ENCODE measurements around the gene ASTN1. TPM values are rescaled to one million over a fixed set of nuclear protein-coding genes. Genes with fewer than 3 reads are reported as not detected.

The ASTN1 gene
- polyA plus RNA-seq, 1 of the 3 experiments (the other 2 are of a cell fraction) = 0.13 TPM

DNA sequence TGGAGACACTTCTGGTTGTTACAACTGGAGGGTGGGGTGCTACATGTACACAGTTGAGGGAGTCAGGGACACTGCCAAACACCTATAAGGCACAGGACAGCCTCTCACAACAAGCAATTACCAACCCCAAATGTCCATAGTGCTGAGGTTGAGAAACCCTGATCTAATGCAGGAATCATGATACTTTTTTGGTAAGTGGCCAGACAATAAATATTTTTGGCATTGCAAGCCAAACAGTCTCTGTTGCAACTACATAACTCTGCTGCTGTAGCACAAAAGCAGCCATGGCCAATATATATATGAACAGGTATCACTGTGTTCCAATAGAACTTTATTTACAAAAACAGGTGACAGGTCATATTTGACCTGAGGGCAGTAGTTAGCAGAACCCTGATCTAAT, 177.5 kb downstream of the ASTN1 start (continued):
- TF ChIP-seq, protein P1, sequence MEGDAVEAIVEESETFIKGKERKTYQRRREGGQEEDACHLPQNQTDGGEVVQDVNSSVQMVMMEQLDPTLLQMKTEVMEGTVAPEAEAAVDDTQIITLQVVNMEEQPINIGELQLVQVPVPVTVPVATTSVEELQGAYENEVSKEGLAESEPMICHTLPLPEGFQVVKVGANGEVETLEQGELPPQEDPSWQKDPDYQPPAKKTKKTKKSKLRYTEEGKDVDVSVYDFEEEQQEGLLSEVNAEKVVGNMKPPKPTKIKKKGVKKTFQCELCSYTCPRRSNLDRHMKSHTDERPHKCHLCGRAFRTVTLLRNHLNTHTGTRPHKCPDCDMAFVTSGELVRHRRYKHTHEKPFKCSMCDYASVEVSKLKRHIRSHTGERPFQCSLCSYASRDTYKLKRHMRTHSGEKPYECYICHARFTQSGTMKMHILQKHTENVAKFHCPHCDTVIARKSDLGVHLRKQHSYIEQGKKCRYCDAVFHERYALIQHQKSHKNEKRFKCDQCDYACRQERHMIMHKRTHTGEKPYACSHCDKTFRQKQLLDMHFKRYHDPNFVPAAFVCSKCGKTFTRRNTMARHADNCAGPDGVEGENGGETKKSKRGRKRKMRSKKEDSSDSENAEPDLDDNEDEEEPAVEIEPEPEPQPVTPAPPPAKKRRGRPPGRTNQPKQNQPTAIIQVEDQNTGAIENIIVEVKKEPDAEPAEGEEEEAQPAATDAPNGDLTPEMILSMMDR (IDR thresholded peaks at IDR 0.05) = no peak
- TF ChIP-seq, protein P2, sequence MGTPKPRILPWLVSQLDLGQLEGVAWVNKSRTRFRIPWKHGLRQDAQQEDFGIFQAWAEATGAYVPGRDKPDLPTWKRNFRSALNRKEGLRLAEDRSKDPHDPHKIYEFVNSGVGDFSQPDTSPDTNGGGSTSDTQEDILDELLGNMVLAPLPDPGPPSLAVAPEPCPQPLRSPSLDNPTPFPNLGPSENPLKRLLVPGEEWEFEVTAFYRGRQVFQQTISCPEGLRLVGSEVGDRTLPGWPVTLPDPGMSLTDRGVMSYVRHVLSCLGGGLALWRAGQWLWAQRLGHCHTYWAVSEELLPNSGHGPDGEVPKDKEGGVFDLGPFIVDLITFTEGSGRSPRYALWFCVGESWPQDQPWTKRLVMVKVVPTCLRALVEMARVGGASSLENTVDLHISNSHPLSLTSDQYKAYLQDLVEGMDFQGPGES (IDR thresholded peaks at IDR 0.05; ENCODE audit: low read depth, low read length) = no peak
- TF ChIP-seq TAF1 (IDR thresholded peaks at IDR 0.05; ENCODE audit: borderline replicate concordance, low read depth, low read length) (no peak), SMC3 (IDR thresholded peaks at IDR 0.05; ENCODE audit: low read depth, low read length) (no peak), GATA2 (CRISPR knock-in tag; IDR thresholded peaks at IDR 0.05) (no peak), TCF12 (IDR thresholded peaks at IDR 0.05) (no peak), EZH2phosphoT487 (IDR thresholded peaks at IDR 0.05; ENCODE audit: borderline replicate concordance, low read depth) (no peak), FOXM1 (IDR thresholded peaks at IDR 0.05; ENCODE audit: low read depth) (no peak), NRF1 (IDR thresholded peaks at IDR 0.05; ENCODE audit: low read depth, low read length) (no peak)
- TF ChIP-seq, protein P3, sequence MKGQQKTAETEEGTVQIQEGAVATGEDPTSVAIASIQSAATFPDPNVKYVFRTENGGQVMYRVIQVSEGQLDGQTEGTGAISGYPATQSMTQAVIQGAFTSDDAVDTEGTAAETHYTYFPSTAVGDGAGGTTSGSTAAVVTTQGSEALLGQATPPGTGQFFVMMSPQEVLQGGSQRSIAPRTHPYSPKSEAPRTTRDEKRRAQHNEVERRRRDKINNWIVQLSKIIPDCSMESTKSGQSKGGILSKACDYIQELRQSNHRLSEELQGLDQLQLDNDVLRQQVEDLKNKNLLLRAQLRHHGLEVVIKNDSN (IDR thresholded peaks at IDR 0.05; ENCODE audit: borderline replicate concordance, low read depth) = no peak
- TF ChIP-seq, protein P4, sequence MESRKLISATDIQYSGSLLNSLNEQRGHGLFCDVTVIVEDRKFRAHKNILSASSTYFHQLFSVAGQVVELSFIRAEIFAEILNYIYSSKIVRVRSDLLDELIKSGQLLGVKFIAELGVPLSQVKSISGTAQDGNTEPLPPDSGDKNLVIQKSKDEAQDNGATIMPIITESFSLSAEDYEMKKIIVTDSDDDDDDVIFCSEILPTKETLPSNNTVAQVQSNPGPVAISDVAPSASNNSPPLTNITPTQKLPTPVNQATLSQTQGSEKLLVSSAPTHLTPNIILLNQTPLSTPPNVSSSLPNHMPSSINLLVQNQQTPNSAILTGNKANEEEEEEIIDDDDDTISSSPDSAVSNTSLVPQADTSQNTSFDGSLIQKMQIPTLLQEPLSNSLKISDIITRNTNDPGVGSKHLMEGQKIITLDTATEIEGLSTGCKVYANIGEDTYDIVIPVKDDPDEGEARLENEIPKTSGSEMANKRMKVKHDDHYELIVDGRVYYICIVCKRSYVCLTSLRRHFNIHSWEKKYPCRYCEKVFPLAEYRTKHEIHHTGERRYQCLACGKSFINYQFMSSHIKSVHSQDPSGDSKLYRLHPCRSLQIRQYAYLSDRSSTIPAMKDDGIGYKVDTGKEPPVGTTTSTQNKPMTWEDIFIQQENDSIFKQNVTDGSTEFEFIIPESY (IDR thresholded peaks at IDR 0.05; ENCODE audit: borderline replicate concordance, low read depth) = no peak

DNA sequence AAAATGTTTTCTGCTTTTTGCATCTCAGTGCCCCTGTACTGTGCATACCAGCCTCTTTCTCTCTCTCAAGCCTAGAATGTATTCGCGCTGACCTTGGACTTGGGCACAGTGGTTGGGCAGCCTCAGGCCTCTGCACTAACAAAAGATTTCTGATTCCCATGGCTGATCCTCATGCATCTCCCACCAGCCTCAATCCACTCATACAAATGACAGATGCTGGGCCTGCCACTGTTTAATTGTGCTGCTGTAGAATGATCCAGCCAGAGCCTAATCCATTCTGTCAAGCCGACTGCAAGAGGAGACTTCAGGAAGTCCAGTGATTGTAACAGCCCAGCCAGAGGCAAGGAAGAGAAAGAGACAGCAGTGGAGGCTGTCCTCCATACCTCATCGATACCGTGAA, 180.8 kb downstream of the ASTN1 start:
- CTCF ChIA-PET = interaction anchor here (1.2 kb wide), 1 partner anchor 198 kb away, joined by 4 read pairs; no protein-coding TSS in a partner anchor
- TF ChIP-seq MEF2A (IDR thresholded peaks at IDR 0.05; ENCODE audit: borderline replicate concordance, low read depth) (no peak), SIN3A (IDR thresholded peaks at IDR 0.05; ENCODE audit: borderline replicate concordance, low read depth, low read length) (no peak), POLR2AphosphoS5 (IDR thresholded peaks at IDR 0.05; ENCODE audit: low read depth, low read length) (no peak), ELF1 (IDR thresholded peaks at IDR 0.05) (no peak), YY1 (IDR thresholded peaks at IDR 0.05; ENCODE audit: low read depth) (no peak), FOXM1 (IDR thresholded peaks at IDR 0.05; ENCODE audit: low read depth) (no peak), GATA2 (CRISPR knock-in tag; IDR thresholded peaks at IDR 0.05) (no peak), FOXJ3 (CRISPR knock-in tag; IDR thresholded peaks at IDR 0.05) (no peak), JUND (IDR thresholded peaks at IDR 0.05) (no peak), NRF1 (IDR thresholded peaks at IDR 0.05; ENCODE audit: low read depth, low read length) (no peak), CHD2 (IDR thresholded peaks at IDR 0.05; ENCODE audit: low read length, partially characterized antibody) (no peak), SMC3 (IDR thresholded peaks at IDR 0.05; ENCODE audit: low read depth, low read length) (no peak), EZH2phosphoT487 (IDR thresholded peaks at IDR 0.05; ENCODE audit: borderline replicate concordance, low read depth) (no peak)
- TF ChIP-seq, protein P3 (IDR thresholded peaks at IDR 0.05; ENCODE audit: borderline replicate concordance, low read depth) = no peak
- TF ChIP-seq, protein P4 (IDR thresholded peaks at IDR 0.05; ENCODE audit: borderline replicate concordance, low read depth) = no peak
- TF ChIP-seq, protein P1 (IDR thresholded peaks at IDR 0.05) = no peak

More for the DNA sequence above, 180.8 kb downstream of the ASTN1 start:
- Histone ChIP-seq H3K9me2 (no peaks in the 10 kb centered on the region), H3K4me2 (no peak overlapping the region), H3K36me3 (replicated peaks in 1 of 2; ENCODE audit: control insufficient read depth in 1 of 2, insufficient read depth in 2 of 2, low read length in 1 of 2) (no peaks in the 10 kb centered on the region), H3K4me1 (ENCODE audit: control insufficient read depth in 1 of 2, insufficient read depth in 2 of 2, low read depth in 1 of 2, low read length in 1 of 2) (no peaks in the 10 kb centered on the region; a peak in 2 of 4 replicates), H3K27ac (ENCODE audit: low read depth in 2 of 2, low read length in 1 of 2) (0 out of 4 replicates have a peak overlapping the region, but pooled peaks of 1 of the 2 experiments have one; percentile 45), H3K79me2 (ENCODE audit: insufficient read depth) (no peaks in the 10 kb centered on the region), H3K4me3 (ENCODE audit: low read depth in 2 of 2, low read length in 1 of 2) (no peak overlapping the region), H3F3A (replicated peaks; ENCODE audit: insufficient read depth) (no peaks in the 10 kb centered on the region), H2AFZ (ENCODE audit: low read depth) (no peak overlapping the region), H3K9ac (no peak overlapping the region), H3K27me3 (ENCODE audit: insufficient read depth) (no peaks in the 10 kb centered on the region), H4K20me1 (ENCODE audit: insufficient read depth) (no peaks in the 10 kb centered on the region), H3K9me3 (no peaks in the 10 kb centered on the region)
- DNase-seq = no peak
- POLR2A ChIA-PET = no interaction called here
- WGBS (ENCODE audit: low lambda C conversion rate) = 69% methylated on average over 5 of the region's 5 CpGs
